ENCODE measurements around the gene ITGAD.

DNA sequence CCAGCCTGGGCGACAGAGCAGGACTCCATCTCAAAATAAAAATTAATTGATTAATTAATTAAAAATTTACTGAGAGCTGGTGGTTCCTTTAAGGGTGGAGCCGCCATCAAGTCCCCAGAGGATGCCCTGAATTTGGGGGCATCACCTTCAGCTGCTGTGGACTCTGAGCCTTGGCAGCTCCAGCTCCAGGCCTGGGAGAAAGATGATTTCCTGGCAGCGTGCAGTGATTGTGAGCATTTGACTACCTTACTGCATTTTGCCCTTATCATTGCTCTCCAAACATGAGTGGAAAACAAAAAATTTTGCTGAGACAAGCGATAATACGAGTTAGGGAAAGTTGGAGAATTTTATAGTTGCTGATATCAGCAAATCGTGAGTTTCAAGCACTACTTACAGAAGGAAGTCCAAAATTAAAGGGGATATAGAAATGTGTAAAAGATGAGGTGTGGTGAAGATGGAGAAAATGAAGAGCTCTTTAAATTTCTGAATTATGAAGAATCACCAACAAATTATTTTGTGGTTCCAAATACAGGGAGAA, 2.6 kb upstream of the ITGAD start:
- TF ChIP-seq, protein P1, sequence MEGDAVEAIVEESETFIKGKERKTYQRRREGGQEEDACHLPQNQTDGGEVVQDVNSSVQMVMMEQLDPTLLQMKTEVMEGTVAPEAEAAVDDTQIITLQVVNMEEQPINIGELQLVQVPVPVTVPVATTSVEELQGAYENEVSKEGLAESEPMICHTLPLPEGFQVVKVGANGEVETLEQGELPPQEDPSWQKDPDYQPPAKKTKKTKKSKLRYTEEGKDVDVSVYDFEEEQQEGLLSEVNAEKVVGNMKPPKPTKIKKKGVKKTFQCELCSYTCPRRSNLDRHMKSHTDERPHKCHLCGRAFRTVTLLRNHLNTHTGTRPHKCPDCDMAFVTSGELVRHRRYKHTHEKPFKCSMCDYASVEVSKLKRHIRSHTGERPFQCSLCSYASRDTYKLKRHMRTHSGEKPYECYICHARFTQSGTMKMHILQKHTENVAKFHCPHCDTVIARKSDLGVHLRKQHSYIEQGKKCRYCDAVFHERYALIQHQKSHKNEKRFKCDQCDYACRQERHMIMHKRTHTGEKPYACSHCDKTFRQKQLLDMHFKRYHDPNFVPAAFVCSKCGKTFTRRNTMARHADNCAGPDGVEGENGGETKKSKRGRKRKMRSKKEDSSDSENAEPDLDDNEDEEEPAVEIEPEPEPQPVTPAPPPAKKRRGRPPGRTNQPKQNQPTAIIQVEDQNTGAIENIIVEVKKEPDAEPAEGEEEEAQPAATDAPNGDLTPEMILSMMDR (IDR thresholded peaks at IDR 0.05) = no peak
- no peak for TF ChIP-seq EP300 (IDR thresholded peaks at IDR 0.05)
- TF ChIP-seq POLR2A (IDR thresholded peaks at IDR 0.05) = no peak
- no peak for TF ChIP-seq POLR2AphosphoS5 (IDR thresholded peaks at IDR 0.05)

All from suprapubic skin (tissue), 4 donors.